Activated naive CD4-positive, alpha-beta T cell treated with anti-CD3 and anti-CD28 coated beads for 36 hours (primary cell): ENCODE results near the gene FMOD. TPM values are rescaled to one million over a fixed set of nuclear protein-coding genes. Genes with fewer than 3 reads are reported as not detected.
"Not testable (repeated sequence)": the region's sequence is repeated elsewhere in the genome, so short reads cannot be mapped to it uniquely, and the experiment has no call there.

Source experiments
- CTCF ChIA-PET: fragments of 350-600 bp; sonication (Branson Sonifier 250); formaldehyde crosslinking; loops from one replicate; lab custom pipeline; 2021; ENCODE audit warnings: antibody characterized with exemption; lab: Charles Lee
- DNase-seq: peaks from one replicate; pipeline ENCODE4 v3.0.0-alpha.2; 2020
- H3K27ac Mint-ChIP-seq: one replicate; pipeline ENCODE4 v1.8.0; 2021; ENCODE audit warnings: mild to moderate bottlenecking, mixed read lengths
- H3K27me3 Mint-ChIP-seq: one replicate; pipeline ENCODE4 v1.8.0; 2021; ENCODE audit warnings: low read depth, mixed read lengths
- H3K36me3 Mint-ChIP-seq: one replicate; pipeline ENCODE4 v1.8.0; 2021; ENCODE audit warnings: low read depth, mixed read lengths
- H3K4me1 Mint-ChIP-seq: one replicate; pipeline ENCODE4 v1.8.0; 2021; ENCODE audit warnings: low read depth, mixed read lengths
- H3K4me3 Mint-ChIP-seq: one replicate; pipeline ENCODE4 v1.8.0; 2021; ENCODE audit warnings: mild to moderate bottlenecking, moderate library complexity, mixed read lengths
- H3K9me3 Mint-ChIP-seq: one replicate; pipeline ENCODE4 v1.8.0; 2021; ENCODE audit warnings: mixed read lengths
- intact Hi-C: fragments of 100-400 bp; cut with micrococcal nuclease; formaldehyde crosslinking; loops from one replicate; pipeline ENCODE4 v1.15.1; 2023
- total RNA-seq, 2 experiments: library from RNA; stranded (reverse); gene quantifications; one replicate each; pipeline ENCODE4 v1.2.3, GENCODE V29; 2021

The FMOD gene
- total RNA-seq, 2 experiments from 2014 or later, result 5.3 to 5.8 TPM

- CTCF ChIA-PET, result interaction anchor here (1.3 to 2.6 kb wide), 2 partner anchors 28 to 31 kb away, joined by 5 to 6 read pairs; no protein-coding TSS in a partner anchor
- DNase-seq, result no peak
- Mint-ChIP-seq H3K27me3 (no peaks in the 10 kb centered on the region), H3K4me3 (no peak overlapping the region), H3K4me1 (peaks cover 41% of the 10 kb centered on the region), H3K36me3 (peaks cover 3% of the 10 kb centered on the region), H3K27ac (no peak overlapping the region), H3K9me3 (no peaks in the 10 kb centered on the region)
- intact Hi-C loops, result no loop called here
These were observed 50.2 kb downstream of the FMOD start for GRCh38 chr1:203300441-203301330.

- H3K9me3 Mint-ChIP-seq, H3K27me3 Mint-ChIP-seq, H3K27ac Mint-ChIP-seq, DNase-seq, H3K4me3 Mint-ChIP-seq, intact Hi-C loops, H3K36me3 Mint-ChIP-seq: not testable (repeated sequence)
- CTCF ChIA-PET, result interaction anchor here (1.2 to 2.6 kb wide), 4 partner anchors 11 to 31 kb away, joined by 3 to 6 read pairs (median 4); no protein-coding TSS in a partner anchor
- peaks cover 49% of the 10 kb centered on the region for H3K4me1 Mint-ChIP-seq
These were observed 51.0 kb downstream of the FMOD start for GRCh38 chr1:203299719-203300429.

GRCh38 chr1:203299169-203299568, 51.8 kb downstream of the FMOD start:
- no peak for DNase-seq
- Mint-ChIP-seq H3K4me3 (no peak overlapping the region), H3K36me3 (no peaks in the 10 kb centered on the region), H3K9me3 (no peaks in the 10 kb centered on the region), H3K27me3 (no peaks in the 10 kb centered on the region), H3K27ac (no peak overlapping the region), H3K4me1 (peaks cover 48% of the 10 kb centered on the region)
- CTCF ChIA-PET, result interaction anchor here (0.9 to 2.6 kb wide), 8 partner anchors 8 to 41 kb away, joined by 3 to 7 read pairs (median 4); no protein-coding TSS in a partner anchor
- intact Hi-C loops, result no loop called here

GRCh38 chr1:203296460-203297073, 54.4 kb downstream of the FMOD start:
- Mint-ChIP-seq H3K36me3 (no peaks in the 10 kb centered on the region), H3K9me3 (no peaks in the 10 kb centered on the region), H3K27me3 (no peaks in the 10 kb centered on the region), H3K27ac (no peak overlapping the region), H3K4me1 (peaks cover 51% of the 10 kb centered on the region), H3K4me3 (no peak overlapping the region)
- CTCF ChIA-PET, result interaction anchor here (1.9 to 2.2 kb wide), 2 partner anchors 11 to 27 kb away, joined by 5 to 7 read pairs; no protein-coding TSS in a partner anchor
- no peak for DNase-seq
- intact Hi-C loops, result no loop called here

GRCh38 chr1:203295796-203296195, 55.1 kb downstream of the FMOD start:
- H3K27me3 Mint-ChIP-seq, result no peaks in the 10 kb centered on the region
- H3K27ac Mint-ChIP-seq, result no peak overlapping the region
- H3K4me3 Mint-ChIP-seq, result no peak overlapping the region
- no peaks in the 10 kb centered on the region for H3K9me3 Mint-ChIP-seq
- DNase-seq, result no peak
- CTCF ChIA-PET, result interaction anchor here (0.6 to 1.9 kb wide), 5 partner anchors 22 to 454 kb away, joined by 3 to 6 read pairs (median 5); no protein-coding TSS in a partner anchor
- H3K36me3 Mint-ChIP-seq, result no peaks in the 10 kb centered on the region
- intact Hi-C loops, result no loop called here
- peaks cover 54% of the 10 kb centered on the region for H3K4me1 Mint-ChIP-seq

- Mint-ChIP-seq H3K27ac (peak overlapping the region; percentile 99), H3K9me3 (no peaks in the 10 kb centered on the region), H3K36me3 (no peaks in the 10 kb centered on the region), H3K27me3 (no peaks in the 10 kb centered on the region), H3K4me3 (peak overlapping the region; percentile 83), H3K4me1 (peaks cover 76% of the 10 kb centered on the region)
- CTCF ChIA-PET, result interaction anchor here (0.5 to 8.2 kb wide), 9 partner anchors 14 to 1439 kb away, joined by 3 to 98 read pairs (median 5); partner anchors contain the start of gene BTG2
- no peak for DNase-seq
- intact Hi-C loops, result no loop called here
These were observed 59.5 kb downstream of the FMOD start for GRCh38 chr1:203291201-203292096.

Other genes starting within 250 kb of the FMOD start
- not detected for gene ADORA1, start 223.4 kb downstream of the FMOD start, total RNA-seq
- gene MYBPH, start 175.3 kb downstream of the FMOD start, total RNA-seq, result not detected
- under 1 TPM; 0.24 to 0.44 TPM for gene CHI3L1, start 164.4 kb downstream of the FMOD start, total RNA-seq
- gene CHIT1, start 121.4 kb downstream of the FMOD start, total RNA-seq, result 1 to 10 TPM; 1.1 to 1.3 TPM
- 100 to 1,000 TPM; 106 to 109 TPM for gene BTG2, start 45.6 kb downstream of the FMOD start, total RNA-seq
- gene PRELP, start 124.7 kb upstream of the FMOD start, total RNA-seq, result not detected
- not detected for gene OPTC, start 143.0 kb upstream of the FMOD start, total RNA-seq